ENCODE measurements around the gene KCTD6. TPM values are rescaled to one million over a fixed set of nuclear protein-coding genes. Genes with fewer than 3 reads are reported as not detected.

The KCTD6 gene
- 4.4 and 8.7 TPM in 2 replicates for total RNA-seq

GRCh38 chr3:58491506-58492402, at the start of gene KCTD6:
TSS of gene KCTD6 (plus strand) at chr3:58492096. CDS start at chr3:58498756, 6,660 bp downstream.

GRCh38 chr3:58536501-58537411, 44.9 kb downstream of the KCTD6 start, which contains the start of gene ACOX2:
TSS of gene ACOX2 (minus strand) at chr3:58537190. CDS start at chr3:58535106, 2,084 bp downstream.

Other genes starting within 250 kb of the KCTD6 start
- 8.9 and 17.4 TPM in 2 replicates for gene RPP14, start 185.9 kb upstream of the KCTD6 start, total RNA-seq
- gene HTD2, start 185.6 kb upstream of the KCTD6 start, total RNA-seq = 3.2 and 7.4 TPM in 2 replicates
- gene PXK, start 159.2 kb upstream of the KCTD6 start, total RNA-seq = 8.4 and 16.2 TPM in 2 replicates
- 61.0 and 82.4 TPM in 2 replicates for gene PDHB, start 58.3 kb upstream of the KCTD6 start, total RNA-seq
- gene ACOX2, start 45.1 kb downstream of the KCTD6 start, total RNA-seq = 0.32 and 4.9 TPM in 2 replicates
- gene FAM107A, start 85.3 kb downstream of the KCTD6 start, total RNA-seq = 1.8 and 13.9 TPM in 2 replicates
- 0.16 and 0.25 TPM in 2 replicates for gene FAM3D, start 174.7 kb downstream of the KCTD6 start, total RNA-seq

Data from bladder microvascular endothelial cell (primary cell).